NB4 (cell line): ENCODE results near the gene ATXN1.

Experiments used
- DNase-seq: peaks from one replicate; pipeline ENCODE4 v3.0.0; 2010; ENCODE audit warnings: low read depth
- H3K4me3 ChIP-seq: one replicate; pipeline ENCODE4 v1.5.1; 2011; ENCODE audit warnings: mild to moderate bottlenecking, low read depth, low read length, moderate library complexity
- MYC ChIP-seq: IDR thresholded peaks from 2 replicates; pipeline ENCODE4 v1.6.1; 2011; ENCODE audit warnings: low read depth, low read length
- POLR2A ChIP-seq: IDR thresholded peaks from 2 replicates; pipeline ENCODE4 v1.6.1; 2011; ENCODE audit warnings: mild to moderate bottlenecking; ENCODE audit not compliant: insufficient read length; ENCODE audit errors: extremely low read depth
- TF ChIP-seq, protein P1 (sequence below): IDR thresholded peaks from one replicate; pipeline ENCODE4 v1.5.1; 2012; ENCODE audit warnings: low read depth, low read length
- TF ChIP-seq, protein P2 (sequence below): IDR thresholded peaks from 2 replicates; pipeline ENCODE4 v1.6.1; 2011; ENCODE audit warnings: low read depth, low read length

The ATXN1 gene

DNA sequence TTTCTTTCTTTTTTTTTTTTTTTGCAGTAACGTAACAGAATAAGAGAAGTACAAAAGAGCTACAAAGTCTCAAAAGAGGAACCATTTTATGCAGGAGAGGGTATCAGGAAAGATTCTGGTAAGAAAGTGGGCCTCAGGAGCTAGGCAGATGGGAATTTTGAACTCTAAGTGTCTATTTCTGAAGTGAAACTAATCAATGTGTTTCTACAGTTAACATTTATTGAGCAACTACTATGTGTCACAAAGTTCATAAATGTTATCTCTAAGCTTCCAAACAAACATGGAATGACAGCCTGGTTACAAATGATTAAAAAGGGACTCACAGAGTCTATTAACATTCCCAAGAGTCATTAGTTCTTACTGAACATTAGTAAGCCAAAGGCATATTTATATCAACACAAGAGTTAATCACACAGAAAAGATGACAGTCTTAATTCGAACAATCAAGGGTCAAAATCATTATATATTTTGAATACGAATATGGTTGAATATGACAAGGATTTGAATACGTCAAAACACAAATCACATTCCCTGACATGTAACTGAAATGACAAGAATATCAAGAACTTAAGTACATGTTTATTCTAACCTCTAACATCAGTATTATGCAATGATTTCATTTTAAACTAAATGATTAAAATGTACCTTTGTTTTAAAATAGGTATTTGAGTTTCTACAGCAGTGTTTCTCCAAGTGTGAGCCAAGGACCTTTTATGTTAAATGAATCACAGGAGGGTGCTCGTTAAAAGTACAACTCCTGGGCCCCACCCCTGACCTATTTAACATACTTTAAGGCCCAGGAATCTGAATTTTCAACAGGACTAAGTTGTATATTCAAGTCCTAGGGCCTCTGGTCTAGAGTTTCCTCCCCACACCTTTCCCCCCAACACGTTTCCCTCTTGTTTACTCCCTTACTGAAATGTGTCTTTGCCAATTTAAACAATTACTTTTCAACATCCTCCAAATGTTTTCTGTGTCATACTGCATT lies 89.7 kb downstream of the ATXN1 start:
- no peak overlapping the region for H3K4me3 ChIP-seq
- no peak for DNase-seq
- TF ChIP-seq, protein P1, sequence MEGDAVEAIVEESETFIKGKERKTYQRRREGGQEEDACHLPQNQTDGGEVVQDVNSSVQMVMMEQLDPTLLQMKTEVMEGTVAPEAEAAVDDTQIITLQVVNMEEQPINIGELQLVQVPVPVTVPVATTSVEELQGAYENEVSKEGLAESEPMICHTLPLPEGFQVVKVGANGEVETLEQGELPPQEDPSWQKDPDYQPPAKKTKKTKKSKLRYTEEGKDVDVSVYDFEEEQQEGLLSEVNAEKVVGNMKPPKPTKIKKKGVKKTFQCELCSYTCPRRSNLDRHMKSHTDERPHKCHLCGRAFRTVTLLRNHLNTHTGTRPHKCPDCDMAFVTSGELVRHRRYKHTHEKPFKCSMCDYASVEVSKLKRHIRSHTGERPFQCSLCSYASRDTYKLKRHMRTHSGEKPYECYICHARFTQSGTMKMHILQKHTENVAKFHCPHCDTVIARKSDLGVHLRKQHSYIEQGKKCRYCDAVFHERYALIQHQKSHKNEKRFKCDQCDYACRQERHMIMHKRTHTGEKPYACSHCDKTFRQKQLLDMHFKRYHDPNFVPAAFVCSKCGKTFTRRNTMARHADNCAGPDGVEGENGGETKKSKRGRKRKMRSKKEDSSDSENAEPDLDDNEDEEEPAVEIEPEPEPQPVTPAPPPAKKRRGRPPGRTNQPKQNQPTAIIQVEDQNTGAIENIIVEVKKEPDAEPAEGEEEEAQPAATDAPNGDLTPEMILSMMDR: no peak
- TF ChIP-seq MYC (no peak), POLR2A (no peak)
- TF ChIP-seq, protein P2, sequence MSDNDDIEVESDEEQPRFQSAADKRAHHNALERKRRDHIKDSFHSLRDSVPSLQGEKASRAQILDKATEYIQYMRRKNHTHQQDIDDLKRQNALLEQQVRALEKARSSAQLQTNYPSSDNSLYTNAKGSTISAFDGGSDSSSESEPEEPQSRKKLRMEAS: no peak

DNA sequence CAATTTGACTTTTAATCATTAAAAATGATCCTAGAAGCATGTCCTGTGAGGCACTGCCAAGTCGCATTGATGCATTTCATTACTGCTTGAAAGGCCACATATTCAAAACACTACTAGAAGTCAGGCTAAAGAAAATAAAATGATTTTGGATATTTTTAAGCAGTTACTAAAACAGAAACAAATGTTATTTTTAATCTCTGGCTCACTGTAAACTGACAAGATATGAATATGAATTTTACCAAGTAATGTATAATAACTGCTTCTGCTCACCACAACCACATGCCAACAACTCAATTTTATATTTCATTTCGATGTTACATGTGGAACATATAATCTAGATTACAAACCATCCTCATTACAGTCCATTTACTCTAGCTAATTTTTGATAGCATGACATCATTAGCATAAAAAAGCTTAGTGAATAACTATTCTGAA lies 90.6 kb downstream of the ATXN1 start:
- no peak for DNase-seq
- no peak overlapping the region for H3K4me3 ChIP-seq
- TF ChIP-seq, protein P2: no peak
- TF ChIP-seq POLR2A (no peak), MYC (no peak)
- TF ChIP-seq, protein P1: no peak

DNA sequence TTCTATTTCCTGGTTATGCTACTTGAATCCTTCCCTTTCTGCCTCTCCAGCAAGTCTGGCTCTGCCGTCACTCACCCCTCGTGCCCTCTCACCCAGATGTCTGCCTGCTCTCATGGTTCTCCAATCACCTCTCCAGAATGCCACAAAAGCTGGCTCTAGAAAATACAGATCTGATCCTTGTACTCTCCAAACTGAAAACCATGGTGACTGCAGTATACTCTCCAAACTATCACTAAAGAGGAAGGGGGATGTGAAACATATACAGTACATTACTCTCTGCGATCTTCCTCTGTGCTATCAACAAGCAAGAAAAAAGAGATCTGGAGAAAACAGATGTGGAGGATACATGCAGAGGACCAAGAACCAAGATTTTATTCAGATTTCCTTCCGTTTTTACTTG lies 91.1 kb downstream of the ATXN1 start:
- no peak overlapping the region for H3K4me3 ChIP-seq
- TF ChIP-seq POLR2A (no peak), MYC (no peak)
- TF ChIP-seq, protein P2: no peak
- TF ChIP-seq, protein P1: no peak
- no peak for DNase-seq

DNA sequence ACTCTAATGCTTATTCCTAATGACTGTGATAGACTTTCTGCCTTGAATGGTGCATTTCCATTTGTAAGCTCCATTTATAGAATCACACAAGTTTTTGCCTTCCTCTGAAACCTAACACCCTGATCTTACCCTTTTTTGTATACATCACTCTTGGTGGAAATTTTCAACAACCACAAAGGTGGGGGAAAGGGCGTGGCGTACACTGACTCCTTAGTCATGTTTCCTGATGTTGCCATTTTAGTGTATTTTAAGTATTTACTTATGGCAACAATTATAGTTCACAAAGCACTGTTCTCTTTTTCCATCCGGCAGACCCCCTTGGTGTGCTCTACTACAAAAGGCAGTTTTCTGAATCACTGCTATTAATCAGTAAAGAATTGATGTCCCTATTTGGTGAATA lies 92.0 kb downstream of the ATXN1 start:
- TF ChIP-seq, protein P2: no peak
- TF ChIP-seq POLR2A: no peak
- H3K4me3 ChIP-seq: no peak overlapping the region
- DNase-seq: peak; percentile 38

DNA sequence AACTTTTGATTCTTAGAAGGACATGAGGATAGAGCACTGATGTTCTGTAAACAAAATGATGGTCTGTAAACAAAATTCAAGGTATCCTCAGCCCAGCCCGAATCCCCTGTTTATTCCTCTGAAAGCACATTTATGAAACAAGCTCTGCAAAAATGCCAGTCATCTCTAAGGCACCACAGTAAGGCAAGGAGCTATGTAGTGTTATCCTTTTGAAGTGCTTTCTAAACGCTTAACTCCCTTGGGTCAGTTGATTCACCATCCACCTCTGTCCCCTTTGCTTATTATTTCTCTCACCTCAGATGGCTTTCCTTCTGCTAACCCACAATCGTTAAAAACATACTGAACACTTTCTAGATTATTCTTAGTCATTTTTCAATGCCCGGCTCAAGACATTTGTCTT lies 93.8 kb downstream of the ATXN1 start:
- H3K4me3 ChIP-seq: no peak overlapping the region
- TF ChIP-seq, protein P1: no peak
- TF ChIP-seq POLR2A (no peak), MYC (no peak)
- TF ChIP-seq, protein P2: no peak
- no peak for DNase-seq

DNA sequence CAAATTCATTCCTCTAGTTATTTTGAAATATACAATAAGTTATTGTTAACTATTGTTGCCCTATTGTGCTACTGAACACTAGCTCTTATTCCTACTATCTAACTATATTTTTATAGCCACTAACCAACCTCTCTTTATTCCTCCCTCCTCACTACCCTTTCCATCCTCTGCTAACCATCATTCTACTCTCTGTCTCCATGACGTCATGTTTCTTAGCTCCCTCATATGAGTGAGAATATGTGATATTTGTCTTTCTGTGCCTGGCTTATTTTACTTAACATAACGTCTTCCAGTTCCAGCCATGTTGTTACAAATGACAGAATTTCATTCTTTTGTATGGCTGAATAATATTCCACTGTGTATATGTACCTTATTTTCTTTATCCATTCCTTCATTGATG lies 95.3 kb downstream of the ATXN1 start:
- H3K4me3 ChIP-seq: no peak overlapping the region
- TF ChIP-seq POLR2A: no peak
- TF ChIP-seq, protein P1: no peak
- TF ChIP-seq, protein P2: no peak
- no peak for TF ChIP-seq MYC
- DNase-seq: no peak
